ENCODE measurements around the gene CCR5. TPM values are rescaled to one million over a fixed set of nuclear protein-coding genes. Genes with fewer than 3 reads are reported as not detected.

Gene CCR5
- total and polyA plus RNA-seq, 2 of the 8 experiments (the other 6 are each of a cell fraction or from before 2014, with no cell fraction given) = not detected

DNA sequence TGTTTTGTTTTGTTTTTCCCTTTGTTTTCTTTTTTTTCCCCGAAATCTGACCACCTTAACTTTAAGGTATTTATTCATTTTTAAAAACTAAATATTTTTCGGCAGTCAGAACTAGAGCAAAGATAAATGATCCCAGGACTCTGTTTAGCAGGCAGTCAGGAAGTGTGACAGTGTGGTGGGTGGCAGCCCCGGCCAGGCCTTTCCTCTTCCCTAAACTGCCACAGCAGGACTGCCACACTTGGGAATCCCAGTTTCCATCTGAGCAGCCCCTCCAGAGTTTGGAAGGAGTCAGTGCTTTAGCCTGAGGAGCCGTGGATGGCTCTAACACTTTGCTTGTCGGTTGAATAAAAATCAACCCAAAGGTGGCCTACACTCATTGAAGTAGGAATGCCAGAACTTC, 43.2 kb downstream of the CCR5 start:
- Histone ChIP-seq H3K4me3 (ENCODE audit: extremely low read depth in 1 of 4, insufficient read depth in 2 of 4, low read depth in 3 of 4, low read length in 4 of 4) (no peak overlapping the region), H4K91ac (replicated peaks; ENCODE audit: insufficient read length, low read length) (no peak overlapping the region), H3K56ac (replicated peaks; ENCODE audit: insufficient read length, low read depth, low read length) (no peak overlapping the region), H3K27ac (ENCODE audit: low read depth, low read length) (no peak overlapping the region), H3K4ac (replicated peaks; ENCODE audit: insufficient read length, low read depth, low read length) (no peak overlapping the region), H3K79me2 (ENCODE audit: control insufficient read depth in 1 of 2, insufficient read depth in 2 of 2, low read length in 2 of 2) (no peaks in the 10 kb centered on the region), H4K5ac (ENCODE audit: insufficient read length, low read depth, low read length) (no peak overlapping the region), H2BK120ac (replicated peaks; ENCODE audit: low read depth, low read length) (no peak overlapping the region), H3K9me3 (ENCODE audit: insufficient read depth in 2 of 2, low read depth in 1 of 2, low read length in 1 of 2) (no peaks in the 10 kb centered on the region), H3K4me2 (ENCODE audit: insufficient read depth in 1 of 2, low read depth in 2 of 2, low read length in 2 of 2) (no peak overlapping the region), H3K14ac (ENCODE audit: insufficient read length) (no peak overlapping the region), H3K23me2 (ENCODE audit: low read depth, low read length) (no peaks in the 10 kb centered on the region), H2BK12ac (ENCODE audit: low read depth, low read length) (no peak overlapping the region), H4K20me1 (replicated peaks in 1 of 2; ENCODE audit: control insufficient read depth in 1 of 2, insufficient read depth in 2 of 2, low read length in 2 of 2) (no peaks in the 10 kb centered on the region), H3K27me3 (replicated peaks in 1 of 4; ENCODE audit: control insufficient read depth in 3 of 4, extremely low read depth in 1 of 4, insufficient read depth in 3 of 4, low read length in 3 of 4) (no peaks in the 10 kb centered on the region), H2AFZ (ENCODE audit: low read length) (no peak overlapping the region), H3K18ac (ENCODE audit: extremely low read depth, low read length) (no peak overlapping the region), H4K8ac (ENCODE audit: extremely low read depth, insufficient read depth, low read length) (no peak overlapping the region), H2AK5ac (ENCODE audit: low read depth, low read length) (no peak overlapping the region), H2BK20ac (ENCODE audit: low read length) (no peak overlapping the region), H2BK15ac (ENCODE audit: low read length) (no peak overlapping the region), H3K23ac (ENCODE audit: insufficient read length) (no peak overlapping the region), H3K4me1 (replicated peaks in 1 of 4; ENCODE audit: control insufficient read depth in 3 of 4, insufficient read depth in 4 of 4, low read length in 3 of 4) (peaks cover 0 to 6% (median 5%) of the 10 kb centered on the region in 4 experiments; a peak in 4 of 7 replicates), H3K36me3 (ENCODE audit: control insufficient read depth in 2 of 4, insufficient read depth in 4 of 4, low read length in 3 of 4) (no peaks in the 10 kb centered on the region), H3K79me1 (ENCODE audit: low read depth, low read length) (no peaks in the 10 kb centered on the region), H3K9ac (replicated peaks in 1 of 4; ENCODE audit: extremely low read depth in 1 of 4, low read depth in 3 of 4, low read length in 3 of 4) (no peak overlapping the region), H2BK5ac (ENCODE audit: low read depth, low read length) (no peak overlapping the region)
- FAIRE-seq = no peak
- WGBS, 2 experiments (ENCODE audit: extremely low coverage in 1 of 2, insufficient coverage in 1 of 2, insufficient read length in 1 of 2, insufficient replicate concordance in 2 of 2, low coverage in 1 of 2, low lambda C conversion rate in 2 of 2, missing lambda C conversion rate in 1 of 2) = 81% methylated on average over 5 of the region's 5 CpGs; no CpG with 5 or more reads in 1 of the 2 experiments
- no peak for DNase-seq (ENCODE audit: low read depth in 1 of 2, low spot score in 2 of 2)
- ChIA-PET CTCF (ENCODE audit: partially characterized antibody) (no interaction called here), POLR2A (ENCODE audit: partially characterized antibody) (no interaction called here)
- TF ChIP-seq, protein P1, sequence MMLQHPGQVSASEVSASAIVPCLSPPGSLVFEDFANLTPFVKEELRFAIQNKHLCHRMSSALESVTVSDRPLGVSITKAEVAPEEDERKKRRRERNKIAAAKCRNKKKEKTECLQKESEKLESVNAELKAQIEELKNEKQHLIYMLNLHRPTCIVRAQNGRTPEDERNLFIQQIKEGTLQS (IDR thresholded peaks at IDR 0.05; ENCODE audit: insufficient read depth, low read depth, low read length) = no peak
- no peak for TF ChIP-seq EP300 (IDR thresholded peaks at IDR 0.05; ENCODE audit: borderline replicate concordance in 1 of 2, low read depth in 2 of 2, low read length in 2 of 2)
- no peak for TF ChIP-seq BCL11A (IDR thresholded peaks at IDR 0.05; ENCODE audit: low read depth in 2 of 2, low read length in 2 of 2)
- TF ChIP-seq, protein P2, sequence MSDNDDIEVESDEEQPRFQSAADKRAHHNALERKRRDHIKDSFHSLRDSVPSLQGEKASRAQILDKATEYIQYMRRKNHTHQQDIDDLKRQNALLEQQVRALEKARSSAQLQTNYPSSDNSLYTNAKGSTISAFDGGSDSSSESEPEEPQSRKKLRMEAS (IDR thresholded peaks at IDR 0.05) = no peak
- no peak for TF ChIP-seq CEBPB (IDR thresholded peaks at IDR 0.05; ENCODE audit: low read depth, low read length)
- TF ChIP-seq KDM5A (IDR thresholded peaks at IDR 0.05; ENCODE audit: low read length) = no peak
- no peak for TF ChIP-seq HDAC2 (IDR thresholded peaks at IDR 0.05; ENCODE audit: borderline replicate concordance in 1 of 2, low read depth in 2 of 2, low read length in 2 of 2)
